ENCODE data around the gene ZNF496.

DNA sequence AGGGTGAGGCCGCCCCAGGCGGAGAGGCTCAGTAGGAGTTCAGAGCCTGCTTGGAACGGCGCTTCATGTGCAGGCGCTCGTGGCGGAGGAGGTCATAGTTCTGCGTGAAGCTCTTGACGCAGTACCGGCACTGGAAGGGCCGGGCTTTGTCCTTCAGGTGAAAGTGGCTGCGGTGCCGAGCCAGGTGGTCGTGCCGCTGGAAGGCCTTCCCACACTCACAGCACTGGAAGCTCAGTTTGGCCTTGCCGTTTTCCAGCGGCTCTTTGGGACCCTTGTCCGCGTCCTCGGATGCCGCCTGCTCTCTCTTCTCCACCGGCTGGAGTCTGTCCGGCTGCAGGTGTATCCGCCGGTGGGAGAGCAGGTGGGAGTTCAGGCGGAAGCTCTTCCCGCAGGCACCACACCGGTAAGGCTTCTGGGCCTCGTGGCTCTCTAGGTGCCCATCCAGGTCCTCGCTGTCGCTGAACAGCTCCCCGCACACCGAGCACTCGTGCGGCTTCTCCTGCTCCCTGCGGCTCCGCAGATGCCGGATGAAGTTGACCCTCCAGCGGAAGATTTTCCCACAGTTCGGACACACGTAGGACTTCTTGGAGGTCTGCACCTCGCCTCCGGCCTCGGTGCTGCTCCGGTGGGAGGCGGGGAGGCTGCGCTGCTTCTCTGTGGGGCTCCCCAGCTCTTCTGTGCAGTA, 31.0 kb downstream of the ZNF496 start:
- no peak for TF ChIP-seq BHLHE40 (IDR thresholded peaks at IDR 0.05; ENCODE audit: borderline replicate concordance)
- no peak for TF ChIP-seq ELF4 (IDR thresholded peaks at IDR 0.05)
- TF ChIP-seq LEF1 (IDR thresholded peaks at IDR 0.05; ENCODE audit: borderline replicate concordance), result no peak
- TF ChIP-seq ZNF384 (IDR thresholded peaks at IDR 0.05), result no peak
- no peak for TF ChIP-seq HDGF (IDR thresholded peaks at IDR 0.05; ENCODE audit: borderline replicate concordance)
- TF ChIP-seq NFRKB (IDR thresholded peaks at IDR 0.05), result no peak
